ENCODE data around the gene XPO4. TPM values are rescaled to one million over a fixed set of nuclear protein-coding genes. Genes with fewer than 3 reads are reported as not detected.

XPO4 gene
- total RNA-seq, 1 experiment from 2014 or later, result 34.1 TPM

- Histone ChIP-seq H4K91ac (ENCODE audit: insufficient read length, low read depth, low read length) (no peak overlapping the region), H3K27ac (ENCODE audit: insufficient read length, low read depth, low read length) (no peak overlapping the region), H3K14ac (ENCODE audit: insufficient read depth, low read length) (no peak overlapping the region), H4K8ac (replicated peaks; ENCODE audit: insufficient read length, low read depth, low read length) (no peak overlapping the region), H3K27me3 (ENCODE audit: insufficient read depth, low read length) (no peaks in the 10 kb centered on the region), H2BK12ac (ENCODE audit: insufficient read length, low read depth, low read length) (no peak overlapping the region), H3K9me3 (ENCODE audit: control insufficient read depth, low read depth, low read length) (no peaks in the 10 kb centered on the region), H2AFZ (ENCODE audit: low read length) (no peak overlapping the region), H3K4ac (ENCODE audit: low read depth, low read length) (no peak overlapping the region), H3K9ac (ENCODE audit: extremely low read depth, insufficient read length, low read length) (no peak overlapping the region), H2BK15ac (ENCODE audit: low read depth, low read length) (no peak overlapping the region), H3K23me2 (ENCODE audit: insufficient read length, low read depth, low read length, poor library complexity, severe bottlenecking) (peaks cover 6% of the 10 kb centered on the region), H2BK120ac (ENCODE audit: low read depth, low read length, poor library complexity, severe bottlenecking) (no peak overlapping the region), H4K20me1 (ENCODE audit: control insufficient read depth, insufficient read depth, insufficient read length) (no peaks in the 10 kb centered on the region), H2BK20ac (ENCODE audit: low read depth, low read length, poor library complexity, severe bottlenecking) (no peak overlapping the region), H2AK5ac (ENCODE audit: insufficient read length, low read length) (no peak overlapping the region), H3T11ph (ENCODE audit: low read length) (no peak overlapping the region), H3K4me1 (ENCODE audit: insufficient read depth, low read length) (no peaks in the 10 kb centered on the region), H3K18ac (ENCODE audit: insufficient read length, low read depth, low read length) (no peak overlapping the region), H3K23ac (ENCODE audit: insufficient read length, low read depth, low read length) (no peak overlapping the region), H3K79me2 (ENCODE audit: insufficient read depth, low read length) (no peaks in the 10 kb centered on the region), H4K5ac (ENCODE audit: insufficient read length, low read depth, low read length) (no peak overlapping the region), H3K56ac (ENCODE audit: insufficient read length, low read depth, low read length) (no peak overlapping the region), H3K4me2 (ENCODE audit: insufficient read depth, insufficient read length, low read length) (no peak overlapping the region), H3K79me1 (ENCODE audit: insufficient read depth, low read depth, low read length, poor library complexity, severe bottlenecking) (no peaks in the 10 kb centered on the region), H2BK5ac (ENCODE audit: insufficient read length, low read length) (no peak overlapping the region)
- Mint-ChIP-seq H3K4me1 (peaks cover 11 to 15% of the 10 kb centered on the region in 2 experiments), H3K27ac (0 out of 7 replicates have a peak overlapping the region, but pooled peaks of 1 of the 3 experiments have one; percentile 54), H3K4me3 (no peak overlapping the region), H3K9me3 (no peaks in the 10 kb centered on the region), H3K27me3 (ENCODE audit: low read depth) (peaks cover 3% of the 10 kb centered on the region; the same call in 1 of the 2 replicates), H3K36me3 (ENCODE audit: insufficient read depth in 1 of 3, low read depth in 3 of 3) (peaks cover 3 to 9% (median 5%) of the 10 kb centered on the region in 3 experiments; a peak in 5 of 7 replicates)
- no peak for DNase-seq
- WGBS (ENCODE audit: extremely low coverage, insufficient read length, low lambda C conversion rate), result no CpG with 5 or more reads among the region's 2 CpGs
- no peak for TF ChIP-seq CTCF (conservative IDR thresholded peaks at IDR 0.05)
These were observed 126.6 kb downstream of the XPO4 start for GRCh38 chr13:20775961-20776360.

All from H9 (cell line).